Osteocyte (in vitro differentiated cells): ENCODE measurements around the gene SMYD1. TPM values are rescaled to one million over a fixed set of nuclear protein-coding genes. Genes with fewer than 3 reads are reported as not detected.

Source experiments
- DNase-seq: peaks from one replicate; pipeline ENCODE4 v3.0.0; 2021; ENCODE audit warnings: mixed read lengths; ENCODE audit not compliant: unreplicated experiment; ENCODE audit errors: extremely low spot score
- H3K27ac Mint-ChIP-seq: one replicate; pipeline ENCODE4 v1.8.0; 2021; ENCODE audit warnings: mild to moderate bottlenecking, mixed read lengths; ENCODE audit not compliant: unreplicated experiment
- H3K27me3 Mint-ChIP-seq: one replicate; pipeline ENCODE4 v1.8.0; 2021; ENCODE audit warnings: mixed read lengths; ENCODE audit not compliant: unreplicated experiment
- H3K36me3 Mint-ChIP-seq: one replicate; pipeline ENCODE4 v1.8.0; 2021; ENCODE audit warnings: mixed read lengths; ENCODE audit not compliant: unreplicated experiment
- H3K4me1 Mint-ChIP-seq: one replicate; pipeline ENCODE4 v1.8.0; 2021; ENCODE audit warnings: mixed read lengths; ENCODE audit not compliant: unreplicated experiment
- H3K4me3 Mint-ChIP-seq: one replicate; pipeline ENCODE4 v1.8.0; 2021; ENCODE audit warnings: mild to moderate bottlenecking, moderate library complexity, mixed read lengths; ENCODE audit not compliant: unreplicated experiment
- H3K9me3 Mint-ChIP-seq: one replicate; pipeline ENCODE4 v1.8.0; 2021; ENCODE audit warnings: mixed read lengths; ENCODE audit not compliant: unreplicated experiment
- CTCF ChIP-seq: fragments of 200-600 bp; sonication (generic); IDR thresholded peaks from 2 replicates; pipeline ENCODE4 v1.5.0; 2021; ENCODE audit warnings: antibody characterized with exemption, mild to moderate bottlenecking, moderate library complexity
- total RNA-seq: library from RNA; stranded (reverse); gene quantifications from 2 replicates; pipeline ENCODE4 v1.2.1, GENCODE V29; 2021

Gene SMYD1
- total RNA-seq, 1 donor from 2014 or later: not detected

DNA sequence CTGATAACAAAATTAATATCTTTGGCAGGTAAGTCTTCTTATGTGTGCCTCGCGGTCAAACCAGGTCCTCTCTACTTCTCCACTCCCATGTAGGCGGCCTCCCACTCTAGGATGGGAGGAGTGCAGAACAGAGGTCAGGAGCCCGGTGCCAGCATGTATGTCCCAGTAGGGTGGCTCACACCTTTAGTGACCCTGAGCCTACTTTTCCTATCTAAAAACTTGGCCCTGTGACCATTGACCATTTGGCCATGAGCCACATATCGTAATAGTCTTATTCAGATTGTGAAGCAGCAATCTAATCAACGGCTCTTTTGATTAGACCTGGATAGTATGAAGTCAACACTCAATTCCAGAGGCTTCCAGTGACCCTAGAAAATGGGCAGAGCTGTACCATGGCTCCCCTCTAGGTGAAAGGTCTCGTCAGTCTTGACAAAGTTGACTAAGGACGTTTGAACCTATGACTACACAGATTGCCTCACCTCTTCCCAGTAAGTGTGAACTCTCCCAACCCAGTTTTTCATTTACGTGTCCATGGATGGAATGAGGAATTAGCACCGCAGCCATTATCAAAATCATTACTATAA lies 77.4 kb downstream of the SMYD1 start:
- Mint-ChIP-seq H3K9me3 (peaks cover 14% of the 10 kb centered on the region), H3K4me3 (no peak overlapping the region), H3K36me3 (no peaks in the 10 kb centered on the region), H3K27me3 (peaks cover 18% of the 10 kb centered on the region), H3K4me1 (no peaks in the 10 kb centered on the region), H3K27ac (no peak overlapping the region)
- DNase-seq: no peak
- no peak for TF ChIP-seq CTCF

DNA sequence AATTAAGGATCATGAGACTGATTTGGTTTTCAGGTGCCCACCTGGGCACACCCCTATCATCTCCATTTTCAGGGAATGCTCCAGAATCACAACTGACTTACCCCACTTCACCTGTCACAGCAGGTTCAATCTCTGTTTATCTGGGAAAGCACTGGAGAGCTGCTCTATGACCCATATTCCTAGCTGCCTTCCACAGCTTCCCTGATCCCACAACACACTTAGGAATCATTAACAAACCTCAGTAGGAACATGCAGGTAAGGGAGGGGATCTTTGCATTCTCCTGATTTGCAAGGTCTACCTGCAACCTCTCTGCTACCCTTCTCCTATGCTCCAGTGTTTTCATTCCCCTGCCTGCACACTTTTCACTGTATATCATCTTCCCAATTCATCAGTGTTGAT lies 79.0 kb downstream of the SMYD1 start:
- Mint-ChIP-seq H3K27ac (no peak overlapping the region), H3K9me3 (peaks cover 14% of the 10 kb centered on the region), H3K4me1 (no peaks in the 10 kb centered on the region), H3K4me3 (no peak overlapping the region), H3K36me3 (no peaks in the 10 kb centered on the region), H3K27me3 (peaks cover 15% of the 10 kb centered on the region)
- TF ChIP-seq CTCF: no peak
- DNase-seq: no peak

DNA sequence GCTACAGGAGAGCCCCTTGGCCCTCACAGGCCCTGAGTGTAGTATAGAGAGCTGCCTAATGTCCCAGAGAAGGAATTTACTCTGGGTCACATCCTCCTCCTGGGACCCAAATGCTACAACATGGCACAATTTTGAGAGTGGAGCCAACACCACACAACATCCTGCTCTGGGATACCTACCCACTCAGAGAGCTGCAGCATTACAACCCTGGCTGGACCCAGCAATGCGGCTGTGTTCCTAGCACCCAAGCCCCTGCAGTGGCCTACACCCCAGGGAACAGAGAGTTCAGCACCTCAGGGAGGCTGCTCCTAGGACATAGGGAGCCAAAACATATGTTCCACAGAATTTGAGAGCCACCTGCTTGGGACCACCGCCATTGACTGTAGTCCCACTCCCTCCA lies 79.5 kb downstream of the SMYD1 start:
- Mint-ChIP-seq H3K9me3 (peaks cover 13% of the 10 kb centered on the region), H3K4me3 (no peak overlapping the region), H3K4me1 (no peaks in the 10 kb centered on the region), H3K36me3 (no peaks in the 10 kb centered on the region), H3K27me3 (peaks cover 15% of the 10 kb centered on the region), H3K27ac (no peak overlapping the region)
- TF ChIP-seq CTCF: no peak
- DNase-seq: no peak

DNA sequence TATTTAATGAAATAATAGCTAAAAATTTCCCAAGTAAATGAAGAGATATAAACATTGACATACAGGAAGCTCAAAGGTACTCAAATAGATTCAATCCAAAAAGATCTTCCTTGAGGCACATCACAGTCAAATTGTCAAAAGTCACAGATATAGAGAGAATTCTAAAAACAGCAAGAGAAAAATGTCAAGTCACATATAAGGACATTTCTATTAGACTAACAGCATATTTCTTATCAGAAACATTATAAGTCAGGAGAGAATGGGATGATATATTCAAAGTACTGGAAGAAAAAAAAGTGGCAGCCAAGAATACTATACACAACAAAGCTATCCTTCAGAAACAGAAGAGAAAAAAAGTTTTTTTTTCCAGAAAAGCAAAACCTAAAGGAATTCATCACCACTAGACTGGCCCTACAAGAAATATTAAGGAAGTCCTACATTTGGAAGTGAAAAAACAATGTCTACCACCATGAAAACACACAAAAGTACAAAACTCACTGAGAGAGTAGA lies 81.4 kb downstream of the SMYD1 start:
- TF ChIP-seq CTCF: no peak
- no peak overlapping the region for H3K4me3 Mint-ChIP-seq
- DNase-seq: no peak
- H3K27me3 Mint-ChIP-seq: peaks cover 9% of the 10 kb centered on the region
- peaks cover 22% of the 10 kb centered on the region for H3K9me3 Mint-ChIP-seq
- H3K4me1 Mint-ChIP-seq: no peaks in the 10 kb centered on the region
- H3K27ac Mint-ChIP-seq: no peak overlapping the region
- peaks cover 2% of the 10 kb centered on the region for H3K36me3 Mint-ChIP-seq

DNA sequence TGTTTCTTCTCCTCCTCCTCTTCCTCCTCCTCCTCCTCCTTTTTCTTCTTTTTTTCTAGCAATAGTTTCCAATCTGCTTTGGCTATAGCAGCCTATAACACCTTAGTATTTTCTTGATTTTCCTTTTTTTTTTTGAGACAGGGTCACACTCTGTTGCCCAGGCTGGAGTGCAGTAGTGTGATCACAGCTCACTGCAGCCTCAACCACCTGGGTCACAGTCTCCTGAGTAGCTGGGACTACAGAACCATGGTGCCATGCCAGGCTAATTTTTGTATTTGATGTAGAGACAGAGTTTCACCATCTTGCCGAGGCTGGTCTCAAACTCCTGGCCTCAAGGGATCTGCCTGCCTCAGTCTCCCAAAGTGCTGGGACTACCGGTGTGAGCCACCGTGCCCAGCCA lies 91.9 kb downstream of the SMYD1 start:
- no peak for TF ChIP-seq CTCF
- Mint-ChIP-seq H3K27ac (no peak overlapping the region), H3K4me1 (no peaks in the 10 kb centered on the region), H3K9me3 (no peaks in the 10 kb centered on the region), H3K27me3 (peaks cover 24% of the 10 kb centered on the region), H3K4me3 (no peak overlapping the region), H3K36me3 (no peaks in the 10 kb centered on the region)
- DNase-seq: no peak
